HG03159 (cell line): ENCODE measurements around the gene FBLL1.
A peak's percentile ranks its signal among the peaks of the same experiment; 100 is the strongest.
"Not testable (repeated sequence)": the region's sequence is repeated elsewhere in the genome, so short reads cannot be mapped to it uniquely, and the experiment has no call there.

Source experiments
- ATAC-seq: cut with Tn5 transposase; IDR thresholded peaks from one replicate; pipeline ENCODE4 v1.9.1; 2021; ENCODE audit warnings: mild to moderate bottlenecking, moderate library complexity; ENCODE audit not compliant: unreplicated experiment

The FBLL1 gene

GRCh38 chr5:168550656-168551055 is 21.6 kb downstream of the FBLL1 start:
- no peak for ATAC-seq

GRCh38 chr5:168552146-168552545 is 23.0 kb downstream of the FBLL1 start:
- no peak for ATAC-seq

GRCh38 chr5:168553377-168554130 is 24.4 kb downstream of the FBLL1 start:
- no peak for ATAC-seq

DNA sequence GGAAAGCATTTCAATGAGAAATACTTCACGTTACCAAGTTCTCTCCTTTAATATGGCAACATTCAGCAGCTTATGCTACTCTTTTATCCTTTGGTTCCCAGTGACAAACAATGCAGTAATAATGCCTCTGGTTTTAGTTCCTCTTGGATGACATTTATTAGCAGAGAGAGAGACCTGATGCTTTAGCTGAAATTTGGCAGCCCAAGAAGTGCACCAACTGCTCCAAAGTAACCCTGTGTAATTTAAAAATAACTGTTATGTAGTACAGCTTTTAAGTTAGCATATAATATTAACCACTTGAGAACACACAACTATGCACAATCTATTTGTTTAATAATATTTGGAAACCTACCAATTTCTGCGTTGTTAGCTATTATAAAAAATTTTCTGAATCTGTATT is 28.3 kb downstream of the FBLL1 start:
- ATAC-seq, result no peak

DNA sequence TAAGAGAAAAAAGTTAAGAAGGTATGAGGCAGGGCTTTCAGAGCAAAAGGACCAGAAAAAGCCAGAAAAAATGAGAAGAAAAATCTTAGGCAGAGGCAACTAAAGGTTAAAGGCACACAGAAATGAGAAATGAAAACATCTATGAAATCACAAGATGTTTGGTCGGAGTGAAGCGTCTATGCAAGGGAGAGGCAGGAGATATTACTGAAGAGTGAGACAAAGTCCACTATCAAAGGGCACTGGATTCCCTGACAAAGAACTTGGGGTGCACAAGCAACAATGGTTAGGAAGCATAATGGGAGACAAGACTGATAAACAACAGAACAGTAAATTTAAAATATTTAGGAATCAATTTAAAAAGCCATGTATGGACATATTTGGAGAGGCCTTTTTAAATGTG is 33.2 kb downstream of the FBLL1 start:
- no peak for ATAC-seq

- ATAC-seq, result no peak
Observed at GRCh38 chr5:168563959-168564358, 34.9 kb downstream of the FBLL1 start.

DNA sequence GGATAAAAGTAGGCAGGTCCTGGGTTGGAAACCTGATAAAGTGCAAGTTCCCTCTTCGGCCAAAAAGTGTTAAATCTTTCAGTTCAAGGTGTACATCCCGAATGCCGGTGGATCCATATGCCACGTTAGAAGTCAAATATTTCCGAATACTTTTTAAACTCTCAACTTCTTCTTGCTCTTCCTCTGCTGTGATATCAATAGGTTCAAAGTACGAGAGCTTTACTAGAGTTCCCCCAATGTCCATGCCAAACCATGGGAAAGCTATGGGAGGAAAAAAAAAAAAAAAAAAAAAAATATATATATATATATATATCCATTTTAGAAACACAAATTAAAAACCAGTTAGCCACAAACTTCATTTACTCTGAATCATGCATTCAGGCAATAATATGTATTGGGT is 39.6 kb downstream of the FBLL1 start:
- ATAC-seq, result no peak

DNA sequence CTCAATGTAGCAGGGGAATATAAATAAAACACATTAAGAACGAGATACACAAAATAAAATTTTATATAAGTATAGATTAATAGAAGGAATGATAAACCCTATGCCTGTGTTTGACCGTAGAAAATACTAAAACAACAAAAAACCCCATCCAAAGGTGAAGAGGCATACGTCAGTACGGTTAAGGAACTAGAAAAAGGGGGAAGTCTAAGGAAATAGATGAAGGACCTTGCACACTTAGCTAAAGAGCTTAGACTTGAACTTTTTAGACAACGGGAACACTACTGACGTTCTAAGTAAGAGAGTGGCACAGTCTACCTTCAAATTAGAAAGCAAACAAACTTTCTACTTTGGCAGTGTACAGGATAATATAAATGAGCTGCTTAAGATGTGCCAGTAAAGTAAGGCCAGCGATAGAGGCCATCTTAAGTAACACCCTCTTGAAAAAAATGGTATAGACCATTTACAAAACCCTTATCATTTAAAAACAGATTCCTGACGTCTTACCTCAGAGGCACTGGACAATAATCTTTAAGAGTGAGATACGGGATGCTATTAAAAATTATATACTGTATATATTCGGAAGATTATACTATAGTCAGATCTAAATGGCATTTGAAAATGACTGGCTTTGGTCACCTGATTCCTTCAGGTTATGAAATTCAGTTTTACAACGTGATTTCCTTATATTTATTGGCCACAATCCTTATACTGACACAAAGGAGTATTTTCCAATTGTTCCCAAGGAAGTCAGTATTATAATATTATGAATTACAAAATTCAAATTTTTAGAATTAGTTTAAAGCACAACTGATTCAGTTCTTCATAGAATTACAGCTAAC is 41.6 kb downstream of the FBLL1 start:
- ATAC-seq, result no peak

DNA sequence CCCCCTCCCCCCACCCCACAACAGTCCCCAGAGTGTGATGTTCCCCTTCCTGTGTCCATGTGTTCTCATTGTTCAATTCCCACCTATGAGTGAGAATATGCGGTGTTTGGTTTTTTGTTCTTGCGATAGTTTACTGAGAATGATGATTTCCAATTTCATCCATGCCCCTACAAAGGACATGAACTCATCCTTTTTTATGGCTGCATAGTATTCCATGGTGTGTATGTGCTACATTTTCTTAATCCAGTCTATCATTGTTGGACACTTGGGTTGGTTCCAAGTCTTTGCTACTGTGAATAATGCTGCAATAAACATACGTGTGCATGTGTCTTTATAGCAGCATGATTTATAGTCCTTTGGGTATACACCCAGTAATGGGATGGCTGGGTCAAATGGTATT is 44.6 kb downstream of the FBLL1 start:
- not testable (repeated sequence) for ATAC-seq

GRCh38 chr5:168574156-168574555 is 45.1 kb downstream of the FBLL1 start:
- ATAC-seq, result not testable (repeated sequence)

GRCh38 chr5:168575391-168576372 is 46.6 kb downstream of the FBLL1 start:
- ATAC-seq, result no peak

DNA sequence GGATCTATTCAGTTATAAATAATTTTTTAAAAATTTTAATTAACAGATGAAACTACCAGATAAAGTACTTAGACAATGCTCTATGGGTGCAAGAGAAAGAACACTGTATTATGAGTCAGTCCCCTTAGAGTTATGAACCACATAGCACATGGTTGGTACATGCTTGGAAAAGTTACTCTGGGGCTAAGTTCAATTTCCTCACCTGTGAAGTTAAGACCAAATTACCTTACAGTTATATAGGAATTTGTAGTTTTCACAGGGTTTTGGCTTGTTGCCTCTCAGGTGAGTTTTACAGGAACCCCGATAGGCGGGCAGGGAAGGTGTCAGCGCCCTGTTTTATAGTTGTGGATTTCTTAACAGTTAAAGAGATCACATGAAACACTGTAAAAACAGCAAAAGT is 48.9 kb downstream of the FBLL1 start:
- no peak for ATAC-seq

DNA sequence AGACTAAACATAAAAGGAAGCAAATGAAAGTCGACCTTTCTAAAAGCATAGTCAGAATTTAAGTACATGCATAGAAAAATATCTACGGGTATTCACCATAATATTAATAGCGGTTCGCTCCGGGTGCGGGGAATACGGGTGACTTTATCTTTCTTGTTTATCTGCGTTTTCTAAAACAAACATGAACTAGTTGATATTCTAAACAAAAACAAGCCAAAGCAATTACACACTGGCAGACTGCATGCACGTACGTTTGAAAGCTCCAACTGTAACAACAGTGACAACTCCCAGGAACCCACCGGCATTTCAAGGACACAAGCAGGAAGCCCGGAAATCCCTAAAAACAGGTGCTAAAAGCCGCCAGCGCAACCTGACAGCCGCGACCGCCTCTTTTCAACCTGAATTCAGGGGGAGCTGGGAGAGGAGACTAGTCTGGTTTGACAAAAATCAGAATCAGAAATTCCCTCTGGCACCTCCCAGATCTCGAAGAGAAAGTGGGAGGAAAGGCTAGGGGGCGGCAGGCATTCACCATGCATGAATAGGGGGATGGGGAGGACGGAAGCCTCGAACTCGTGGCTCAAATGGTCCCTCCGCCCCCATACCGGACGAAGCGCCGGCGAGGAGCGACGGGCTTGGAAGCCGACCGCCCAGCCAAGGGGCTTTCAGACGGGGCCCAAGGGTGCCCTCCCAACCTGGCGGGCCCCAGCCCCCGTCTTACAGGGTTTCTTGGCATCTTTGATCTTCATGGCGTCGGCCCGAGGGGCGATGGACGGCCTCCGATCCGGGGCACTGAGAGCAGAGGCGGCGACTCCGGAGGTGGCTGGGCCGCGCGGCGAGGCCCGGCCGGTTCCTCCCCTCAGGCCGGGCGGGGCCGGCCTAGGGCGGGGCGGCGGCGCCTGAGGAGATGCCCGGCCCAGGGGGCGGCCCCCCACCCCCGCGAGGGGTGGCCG is 49.7 kb downstream of the FBLL1 start, which contains the start of gene PANK3:
PANK3 (minus strand) TSS at position 831 of the 950 bp plus-strand sequence; CDS start at position 746, 85 bp downstream.
- ATAC-seq, result peak; percentile 55

DNA sequence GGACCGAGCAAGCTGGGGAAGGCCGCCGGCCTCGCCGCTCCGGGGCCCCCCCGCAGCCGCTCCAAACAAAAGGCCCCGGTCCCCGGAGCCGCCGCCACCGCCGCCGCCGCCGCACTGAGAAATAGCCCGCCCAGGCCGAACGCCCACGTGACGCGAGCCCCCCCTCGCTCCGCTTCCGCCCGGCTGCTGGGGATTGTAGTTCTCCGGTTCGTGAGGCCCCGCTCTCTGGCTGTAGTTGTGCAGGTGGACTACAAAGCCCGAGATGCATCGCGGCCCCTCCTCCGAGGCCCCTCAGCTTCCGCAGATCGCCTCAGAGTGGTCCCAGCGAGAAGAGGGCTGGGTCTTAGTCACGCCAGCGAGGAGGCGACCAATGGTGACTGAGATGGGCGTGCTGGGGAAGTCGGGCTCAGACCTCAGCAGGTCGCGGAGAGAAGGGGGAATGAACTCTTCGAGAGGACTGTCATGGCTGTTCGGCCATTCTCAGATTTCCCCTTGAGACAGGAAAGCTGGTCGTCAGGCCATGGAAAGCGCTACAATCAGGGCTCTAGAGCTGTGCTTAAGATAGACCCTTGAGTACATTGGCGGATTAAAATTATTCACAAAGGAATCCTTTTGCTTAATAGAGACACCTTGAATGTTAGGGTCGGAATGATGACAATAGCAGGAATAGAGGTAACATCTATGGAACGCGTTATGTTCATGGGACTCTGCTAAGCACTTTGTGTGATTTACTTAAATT is 50.6 kb downstream of the FBLL1 start:
- ATAC-seq, result peak; percentile 94

GRCh38 chr5:168580227-168580508 is 51.1 kb downstream of the FBLL1 start:
- ATAC-seq, result no peak
